Bronchus fibroblast of lung (primary cell): ENCODE results near the gene BGN. TPM values are rescaled to one million over a fixed set of nuclear protein-coding genes. Genes with fewer than 3 reads are reported as not detected.

Experiments
- total RNA-seq: library from RNA; depleted of rRNA; stranded (reverse); fragments of >200 nt; gene quantifications from 2 replicates; pipeline ENCODE4 v1.2.3, GENCODE V29; 2015

The BGN gene
- total RNA-seq = 14.0 TPM in 2 replicates

DNA sequence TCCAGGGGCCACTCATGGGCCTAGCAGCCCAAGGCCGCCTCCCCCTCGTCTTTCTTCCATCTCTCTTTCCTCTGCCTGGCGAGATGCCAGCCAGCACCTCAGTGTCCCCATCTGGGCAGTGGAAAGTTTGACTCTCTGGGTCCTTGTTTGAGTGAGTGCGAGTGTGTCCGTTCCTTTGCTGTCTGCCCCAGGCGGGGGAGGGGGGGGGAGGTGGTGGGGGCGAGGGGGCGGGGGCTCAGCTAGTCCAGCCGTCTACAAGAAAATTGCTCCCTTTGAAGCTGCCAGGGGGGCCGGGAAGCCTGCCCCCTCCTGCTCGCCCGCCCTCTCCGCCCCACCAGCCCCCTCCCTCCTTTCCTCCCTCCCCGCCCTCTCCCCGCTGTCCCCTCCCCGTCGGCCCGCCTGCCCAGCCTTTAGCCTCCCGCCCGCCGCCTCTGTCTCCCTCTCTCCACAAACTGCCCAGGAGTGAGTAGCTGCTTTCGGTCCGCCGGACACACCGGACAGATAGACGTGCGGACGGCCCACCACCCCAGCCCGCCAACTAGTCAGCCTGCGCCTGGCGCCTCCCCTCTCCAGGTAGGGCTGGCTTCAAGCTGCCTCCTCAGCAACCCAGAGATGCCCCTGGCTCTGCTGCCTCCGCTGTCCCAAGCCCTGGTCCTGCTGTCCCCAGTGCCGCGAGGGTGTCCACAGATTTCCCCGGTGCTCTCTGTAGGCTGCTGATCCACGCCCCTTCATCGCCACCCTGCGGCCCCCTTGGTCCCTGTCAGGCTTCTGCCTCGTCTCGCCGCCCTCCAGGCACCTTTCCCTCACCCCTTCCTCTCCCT, at the start of gene BGN:
Gene BGN, plus strand, starts transcription at position 440 of the 821 bp plus-strand sequence. CDS start 9,652 bp downstream, outside the sequence.

DNA sequence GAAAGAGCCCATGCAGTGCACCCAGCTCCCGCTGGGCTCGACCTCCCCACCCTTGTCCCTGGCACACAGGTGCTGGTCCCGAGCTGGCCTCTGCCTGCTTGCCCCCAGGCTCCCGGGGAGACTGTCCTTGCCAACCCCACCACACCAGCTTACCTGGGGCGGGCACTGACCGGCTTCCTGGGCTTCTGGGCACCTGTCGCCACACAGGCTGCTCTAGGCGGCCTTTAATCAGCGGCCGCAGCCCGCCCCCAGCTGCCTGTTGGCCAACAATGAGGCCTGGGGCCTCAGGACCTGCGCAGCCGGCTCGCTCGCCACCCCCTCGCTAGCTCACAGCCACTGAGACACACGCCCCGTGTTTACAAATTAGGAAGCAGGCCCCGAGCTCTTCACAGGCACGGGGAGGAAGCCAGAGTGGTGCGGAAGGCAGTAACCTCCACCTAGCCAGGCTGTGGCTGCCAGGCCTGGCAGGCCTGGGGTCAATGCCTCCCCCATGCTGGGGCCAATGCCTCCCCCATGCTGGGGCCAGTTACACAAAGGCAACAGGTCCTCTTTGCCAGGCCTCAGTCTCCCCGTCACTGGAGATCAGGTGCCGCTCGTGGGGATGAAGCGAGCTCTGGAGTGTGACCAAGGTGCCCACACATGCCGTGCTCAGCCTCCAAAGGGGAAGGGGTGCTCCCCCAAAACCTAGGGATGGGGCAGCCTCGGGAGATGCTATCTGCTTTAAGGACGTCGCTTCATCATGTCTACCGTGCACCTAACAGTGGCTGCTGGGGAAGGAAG, 48.7 kb upstream of the BGN start, which contains the start of gene TREX2:
Gene TREX2, minus strand, starts transcription at position 201 of the 780 bp plus-strand sequence. CDS start 626 bp downstream, outside the sequence.

DNA sequence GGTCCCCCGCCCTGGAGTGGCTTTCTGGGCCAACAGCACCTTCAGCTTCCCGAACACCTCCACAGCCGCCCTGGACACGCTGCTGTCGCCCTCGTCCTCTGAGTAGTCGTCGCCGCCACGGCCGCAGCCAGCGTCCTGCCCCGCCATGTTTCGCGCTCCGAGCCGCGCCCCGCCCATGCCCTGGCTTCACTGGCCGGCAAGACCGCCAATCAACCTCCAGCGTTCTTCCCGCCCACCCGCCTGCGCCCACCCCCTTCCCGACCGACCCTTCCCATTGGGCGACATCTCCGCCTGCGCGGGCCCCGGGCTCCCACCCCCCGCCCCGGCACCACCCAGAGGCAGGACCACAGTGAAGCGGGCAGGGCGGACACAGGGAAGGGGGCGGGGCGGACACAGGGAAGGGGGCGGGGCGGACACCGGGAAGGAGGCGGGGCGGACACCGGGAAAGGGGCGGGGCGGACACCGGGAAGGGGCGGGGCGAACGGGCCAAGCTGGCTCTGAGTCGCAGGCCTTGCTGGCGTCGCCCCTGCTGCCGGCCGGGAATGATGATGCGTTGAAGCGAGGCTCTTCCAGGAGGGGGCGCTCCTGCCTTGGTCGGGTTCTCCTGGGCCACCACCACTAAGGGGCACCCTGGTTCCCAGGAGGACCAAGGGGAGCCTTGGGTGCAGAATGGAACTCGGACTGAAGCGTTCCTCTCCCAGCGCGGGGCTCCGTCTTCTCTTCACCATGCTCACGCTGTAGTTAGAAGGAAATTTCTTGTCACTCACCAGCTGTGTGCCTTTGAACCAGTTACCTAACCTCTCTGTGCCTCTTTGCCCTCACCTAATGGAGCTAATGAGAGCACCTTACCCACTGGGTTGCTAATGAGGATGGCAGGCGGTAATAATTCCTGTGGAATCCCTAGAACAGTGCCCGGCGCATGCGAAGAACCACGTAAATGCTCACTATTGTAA, 24.1 kb upstream of the BGN start, which contains the start of gene HAUS7:
Gene HAUS7, minus strand, starts transcription at position 166 of the 953 bp plus-strand sequence. Its CDS starts 19 bp downstream, at position 147.

DNA sequence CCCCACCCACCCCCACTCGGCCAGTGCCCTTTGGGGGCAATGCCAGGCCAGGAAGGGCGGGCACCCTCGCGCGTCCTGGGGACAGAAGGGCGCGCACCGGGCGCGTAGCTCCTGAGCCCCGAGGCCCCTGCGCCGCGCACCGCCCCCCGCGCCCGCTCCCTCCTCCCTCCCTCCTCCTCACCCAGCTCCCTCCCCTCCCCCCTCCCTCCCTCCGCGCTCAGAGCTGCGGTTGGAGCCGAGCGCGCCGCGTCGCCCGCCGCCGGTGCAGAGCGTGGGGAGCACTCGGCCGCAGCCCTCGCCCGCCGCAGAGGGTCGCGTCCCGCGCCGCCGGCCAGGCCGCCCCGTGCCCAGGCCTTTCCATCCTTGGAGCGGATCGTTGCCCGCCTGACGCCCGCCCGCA, 22.6 kb downstream of the BGN start, which contains the start of gene ATP2B3:
Gene ATP2B3, plus strand, starts transcription at position 220 of the 400 bp plus-strand sequence. CDS start 18,606 bp downstream, outside the sequence.

Other genes starting within 250 kb of the BGN start
- gene PNMA6F, start 173.2 kb upstream of the BGN start, total RNA-seq = not detected in 2 replicates
- 4.8 and 4.9 TPM in 2 replicates for gene ZNF275, start 160.8 kb upstream of the BGN start, total RNA-seq
- not detected in 2 replicates for gene PNMA6E, start 93.6 kb upstream of the BGN start, total RNA-seq
- 0.15 and 0.17 TPM in 2 replicates for gene ZFP92, start 83.5 kb upstream of the BGN start, total RNA-seq
- gene TREX2, start 48.9 kb upstream of the BGN start, total RNA-seq = 0.84 TPM in 1 of 2 replicates, not detected in the other
- gene HAUS7, start 24.4 kb upstream of the BGN start, total RNA-seq = 49.4 and 51.6 TPM in 2 replicates
- gene ATP2B3, start 22.7 kb downstream of the BGN start, total RNA-seq = not detected in 2 replicates
- gene CCNQ, start 104.2 kb downstream of the BGN start, total RNA-seq = 35.1 and 38.7 TPM in 2 replicates
- gene DUSP9, start 152.2 kb downstream of the BGN start, total RNA-seq = 0.34 and 0.45 TPM in 2 replicates
- gene PNCK, start 178.8 kb downstream of the BGN start, total RNA-seq = 0.15 TPM in 1 of 2 replicates, not detected in the other
- 7.9 and 8.7 TPM in 2 replicates for gene SLC6A8, start 192.9 kb downstream of the BGN start, total RNA-seq
- 84.3 and 104 TPM in 2 replicates for gene BCAP31, start 229.4 kb downstream of the BGN start, total RNA-seq
- 10.3 and 11.9 TPM in 2 replicates for gene ABCD1, start 229.9 kb downstream of the BGN start, total RNA-seq